Stimulated activated CD8-positive, alpha-beta memory T cell treated with anti-CD3 and anti-CD28 coated beads, Interleukin-7, amount 100 ng/mL, for 48 hours (primary cell): ENCODE data around the gene CYP1A2.
"Not testable (repeated sequence)": the region's sequence is repeated elsewhere in the genome, so short reads cannot be mapped to it uniquely, and the experiment has no call there.

Experiments
- DNase-seq, 2 donors: peaks; one replicate each; pipeline ENCODE4 v3.0.0-alpha.2; 2020; ENCODE audit warnings: low read depth in 1 of 2; ENCODE audit errors: extremely low read depth in 1 of 2

CYP1A2 gene

GRCh38 chr15:74775894-74776293 is 27.2 kb downstream of the CYP1A2 start:
- no peak for DNase-seq

GRCh38 chr15:74776821-74777768 is 28.4 kb downstream of the CYP1A2 start:
- no peak for DNase-seq

GRCh38 chr15:74777769-74778598 is 29.3 kb downstream of the CYP1A2 start:
- DNase-seq = no peak

DNA sequence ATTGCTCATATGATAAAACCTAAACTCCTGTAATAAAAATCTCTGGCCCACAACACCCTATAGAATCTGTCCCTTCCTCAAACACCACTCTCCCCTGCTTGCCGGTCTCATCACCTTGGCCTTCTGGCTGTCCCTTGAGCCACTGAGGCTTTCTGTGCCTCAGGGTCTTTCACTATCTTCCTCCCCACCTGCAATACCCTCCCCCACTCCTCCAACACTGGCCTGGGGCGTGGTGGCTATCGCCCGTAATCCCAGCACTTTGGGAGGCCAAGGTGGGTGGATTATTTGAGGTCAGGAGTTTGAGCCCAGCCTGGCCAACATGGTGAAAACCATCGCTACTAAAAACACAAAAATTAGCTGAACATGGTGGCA is 29.9 kb downstream of the CYP1A2 start:
- DNase-seq = no peak

DNA sequence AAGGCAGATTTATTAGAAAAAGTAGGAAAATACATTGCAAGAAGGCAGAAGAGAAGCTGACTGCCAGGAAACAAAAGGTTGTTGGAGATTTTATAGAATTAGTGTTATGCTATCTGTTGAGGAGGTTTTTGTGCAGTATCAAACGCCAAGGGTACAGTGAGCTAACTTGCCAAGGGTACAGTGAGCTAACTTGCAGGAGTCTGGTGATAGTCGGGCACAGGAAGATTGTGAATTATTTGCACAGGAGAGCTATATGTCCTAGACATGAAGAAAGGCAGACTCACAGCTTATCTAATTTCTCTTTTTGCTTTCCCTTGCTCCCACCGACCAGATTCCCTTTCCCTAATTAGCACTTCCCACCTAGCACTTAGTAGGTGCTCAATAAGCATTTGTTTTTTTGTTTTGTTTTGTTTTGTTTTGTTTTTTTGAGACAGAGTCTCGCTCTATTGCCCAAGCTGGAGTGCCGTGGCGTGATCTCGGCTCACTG is 30.6 kb downstream of the CYP1A2 start:
- no peak for DNase-seq

DNA sequence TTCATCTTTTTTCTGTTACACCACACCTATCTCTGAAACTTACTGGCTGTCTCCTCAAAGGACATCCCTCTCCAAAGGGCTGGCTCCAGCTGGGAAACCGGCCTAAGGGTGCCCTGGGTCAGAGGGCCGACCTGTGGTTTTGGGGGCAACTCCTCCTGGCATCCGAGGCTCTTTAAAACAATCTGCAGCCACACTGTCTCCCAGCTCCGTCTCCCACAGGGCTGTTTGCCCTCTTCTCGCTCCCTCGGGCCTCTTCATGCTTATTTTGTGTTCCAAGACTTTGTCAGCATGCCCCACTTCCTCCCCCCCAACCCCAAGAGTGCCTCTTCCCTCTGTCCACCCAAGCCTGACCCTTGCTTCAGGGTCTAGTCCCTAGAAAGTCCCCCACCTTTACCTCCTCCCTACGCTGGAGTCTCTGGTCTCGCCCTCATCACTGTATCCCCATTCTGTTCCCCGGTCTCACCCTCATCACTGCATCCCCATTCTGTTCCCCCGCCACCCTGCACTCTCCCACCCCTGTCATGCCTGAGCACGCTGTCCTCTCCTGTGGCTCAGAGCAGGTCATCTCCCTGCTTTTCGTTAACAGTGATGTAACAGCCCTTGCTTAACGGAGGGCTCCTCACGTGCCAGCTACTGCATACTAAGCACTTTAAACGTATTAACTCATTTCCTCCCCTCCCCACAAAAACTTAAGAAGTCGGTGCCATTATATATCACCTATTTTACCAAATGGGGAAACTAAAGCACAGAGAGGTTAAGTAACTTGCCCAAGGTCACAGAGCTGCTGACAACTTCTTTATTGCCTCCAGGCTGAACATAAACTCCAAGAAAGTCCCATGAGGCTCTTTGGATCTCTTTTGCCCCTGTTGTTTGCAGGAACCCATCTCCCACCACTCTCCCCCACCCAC is 32.1 kb downstream of the CYP1A2 start:
- no peak for DNase-seq

DNA sequence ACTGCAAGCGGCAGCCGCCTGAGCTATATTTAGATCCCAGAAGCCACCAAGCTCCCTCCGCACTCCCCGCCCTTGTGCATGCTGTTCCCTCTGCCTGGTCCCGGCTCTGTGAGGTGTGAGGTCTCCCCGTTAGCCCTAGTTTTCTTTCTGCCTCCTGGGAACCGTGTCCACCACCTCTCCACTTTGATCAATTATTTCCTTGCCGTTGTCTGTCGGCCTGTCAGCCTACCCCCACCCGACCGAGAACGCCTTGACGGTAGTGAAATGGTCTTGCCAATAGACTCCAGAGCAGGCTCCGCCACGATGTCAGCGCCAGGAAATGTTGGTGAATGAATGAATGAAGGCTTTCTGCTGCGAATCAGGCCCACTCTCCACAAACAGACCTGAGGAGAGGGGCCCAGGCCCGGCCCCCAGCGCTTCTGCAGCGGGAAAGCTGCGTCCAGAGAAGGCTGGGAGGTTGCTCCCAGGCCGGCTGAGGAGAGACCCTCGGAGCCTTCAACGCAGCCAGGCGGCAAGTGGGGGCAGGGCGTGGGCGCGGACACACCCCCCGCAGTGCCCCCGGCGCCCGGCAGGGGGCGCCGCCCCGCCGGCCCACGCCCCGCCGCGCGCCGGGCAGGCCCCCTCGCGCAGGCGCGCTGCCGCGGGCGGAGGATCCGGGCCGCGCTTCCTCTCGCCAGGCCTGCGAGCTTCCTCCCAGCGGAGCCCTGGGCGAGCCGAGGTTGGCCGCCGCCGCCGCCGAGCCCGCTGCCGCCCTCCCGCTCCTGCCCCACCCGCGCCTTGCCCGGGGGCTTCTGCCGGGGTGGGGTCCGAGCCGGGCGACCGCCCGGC is 33.0 kb downstream of the CYP1A2 start, which contains the start of gene CSK:
CSK (plus strand) TSS at position 650 of the 828 bp plus-strand sequence. CDS start 16,218 bp downstream, outside the sequence.
- no peak for DNase-seq

DNA sequence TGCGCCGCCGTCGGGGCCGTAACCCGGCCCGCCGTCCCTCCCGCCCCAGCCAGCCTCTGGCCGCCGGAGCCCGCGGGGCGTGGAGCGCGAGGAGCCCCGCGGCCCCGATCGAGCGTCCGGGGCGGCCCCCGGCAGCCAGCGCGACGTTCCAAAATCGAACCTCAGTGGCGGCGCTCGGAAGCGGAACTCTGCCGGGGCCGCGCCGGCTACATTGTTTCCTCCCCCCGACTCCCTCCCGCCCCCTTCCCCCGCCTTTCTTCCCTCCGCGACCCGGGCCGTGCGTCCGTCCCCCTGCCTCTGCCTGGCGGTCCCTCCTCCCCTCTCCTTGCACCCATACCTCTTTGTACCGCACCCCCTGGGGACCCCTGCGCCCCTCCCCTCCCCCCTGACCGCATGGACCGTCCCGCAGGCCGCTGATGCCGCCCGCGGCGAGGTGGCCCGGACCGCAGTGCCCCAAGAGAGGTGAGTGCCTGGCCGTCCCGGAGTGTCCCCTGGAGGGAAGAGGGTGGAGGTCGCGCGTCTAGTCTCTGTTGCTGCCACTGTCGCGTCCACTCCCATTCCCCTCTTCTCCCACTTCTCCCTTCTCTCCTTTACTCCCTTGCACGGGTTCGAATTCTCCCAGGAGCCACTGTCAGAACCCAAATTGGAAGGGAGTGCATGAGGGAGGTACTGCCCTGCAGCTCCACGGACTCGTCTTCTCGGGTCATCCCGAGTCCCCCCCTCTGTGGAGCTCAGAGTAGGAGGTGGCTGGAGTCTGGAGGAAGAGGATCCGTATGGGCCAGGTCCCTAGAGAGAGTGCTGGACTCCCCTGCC is 33.8 kb downstream of the CYP1A2 start:
- DNase-seq = no peak

GRCh38 chr15:74783072-74783807 is 34.6 kb downstream of the CYP1A2 start:
- no peak for DNase-seq

DNA sequence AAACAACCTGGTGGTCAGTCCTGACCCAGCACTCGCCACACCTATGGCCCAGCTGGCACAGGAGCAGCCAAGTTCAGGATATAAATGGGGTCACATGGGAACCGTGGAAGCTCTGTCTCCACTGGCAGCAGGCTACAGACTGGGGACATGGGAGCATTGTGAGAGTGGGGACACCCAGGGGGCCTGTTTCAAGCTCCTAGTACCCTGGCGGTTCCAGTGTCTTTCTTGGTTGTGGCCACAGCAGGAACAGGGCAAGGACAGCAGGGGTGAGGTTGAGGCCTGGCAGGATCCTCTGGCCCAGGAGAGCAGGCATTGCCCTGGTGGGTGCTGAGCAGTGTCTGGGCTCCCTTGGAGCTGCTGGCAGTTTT is 35.1 kb downstream of the CYP1A2 start:
- DNase-seq = no peak

DNA sequence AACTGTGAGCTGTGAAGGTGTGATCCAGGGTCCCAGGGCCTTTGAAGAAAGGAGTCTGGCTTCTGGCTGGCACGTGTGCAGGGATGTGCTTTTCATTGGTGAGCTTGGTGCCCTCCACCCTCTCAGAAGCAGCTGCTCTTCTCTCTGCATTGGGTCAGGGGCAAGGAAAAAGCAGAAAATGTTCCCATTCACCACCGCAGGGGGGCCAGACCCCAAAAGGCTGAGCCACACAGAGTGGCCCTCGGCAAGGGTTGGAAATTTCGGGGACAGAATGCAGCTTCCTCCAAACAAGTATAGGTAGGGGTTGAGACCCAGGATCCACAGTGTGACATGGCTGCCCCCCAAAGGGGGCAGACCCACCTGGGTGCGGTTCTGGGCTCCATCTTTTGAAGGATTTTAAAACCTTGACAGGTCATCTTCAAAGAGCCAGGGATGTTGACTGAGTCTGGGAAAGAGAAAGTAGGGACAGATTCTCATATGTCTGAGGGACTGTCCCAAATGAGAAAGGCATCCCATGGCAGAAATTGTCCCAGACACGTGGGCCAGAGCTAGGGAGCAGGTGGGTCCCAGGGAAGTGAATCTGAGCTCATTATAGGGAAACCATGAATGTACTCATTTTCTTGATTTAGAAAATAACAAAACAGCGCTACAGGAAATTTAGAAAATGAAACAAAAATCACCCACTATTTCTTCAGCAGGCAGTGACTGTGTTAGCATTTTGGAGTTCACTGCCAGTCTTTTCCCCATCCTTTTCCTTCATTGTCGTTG is 36.0 kb downstream of the CYP1A2 start:
- DNase-seq = no peak

DNA sequence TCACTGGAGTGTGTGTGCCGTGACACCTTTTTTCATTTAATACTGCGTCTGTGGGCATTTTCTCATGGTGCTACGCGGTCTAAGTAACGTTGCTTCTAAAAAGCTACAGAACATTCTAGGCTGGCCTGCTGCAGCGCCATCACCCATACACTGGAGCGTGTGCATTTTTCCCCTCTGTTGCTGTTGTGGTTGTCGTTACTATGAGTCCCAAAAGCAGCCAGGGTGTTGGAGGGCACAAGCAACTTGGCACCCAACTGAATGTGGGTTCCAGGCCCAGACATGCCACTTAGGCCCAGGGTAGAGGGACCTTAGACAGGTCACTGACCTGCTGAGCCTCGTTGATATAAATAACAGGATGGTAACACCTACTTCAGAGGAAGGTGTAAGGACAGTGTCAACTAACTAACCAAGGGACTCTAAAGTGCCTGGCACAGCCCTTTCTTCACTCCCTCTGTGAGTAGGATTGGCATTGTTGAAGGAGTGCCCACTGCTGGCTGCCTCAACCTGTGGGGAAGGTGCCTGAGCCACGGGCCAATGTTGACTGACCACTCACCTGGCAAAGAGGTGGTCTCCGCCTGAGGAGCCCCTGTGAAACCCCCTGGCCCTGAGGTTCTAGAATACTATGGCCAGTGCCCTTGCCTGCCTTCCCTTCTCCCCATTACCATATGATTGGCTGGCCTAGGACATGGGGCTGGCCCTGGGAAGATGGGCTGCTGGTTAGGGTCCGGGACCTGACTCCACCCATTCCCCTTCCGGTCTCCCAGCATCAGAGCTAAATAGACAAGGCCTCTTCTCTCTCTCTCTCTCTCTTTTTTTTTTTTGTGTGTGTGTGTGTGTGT is 36.8 kb downstream of the CYP1A2 start:
- DNase-seq = no peak

DNA sequence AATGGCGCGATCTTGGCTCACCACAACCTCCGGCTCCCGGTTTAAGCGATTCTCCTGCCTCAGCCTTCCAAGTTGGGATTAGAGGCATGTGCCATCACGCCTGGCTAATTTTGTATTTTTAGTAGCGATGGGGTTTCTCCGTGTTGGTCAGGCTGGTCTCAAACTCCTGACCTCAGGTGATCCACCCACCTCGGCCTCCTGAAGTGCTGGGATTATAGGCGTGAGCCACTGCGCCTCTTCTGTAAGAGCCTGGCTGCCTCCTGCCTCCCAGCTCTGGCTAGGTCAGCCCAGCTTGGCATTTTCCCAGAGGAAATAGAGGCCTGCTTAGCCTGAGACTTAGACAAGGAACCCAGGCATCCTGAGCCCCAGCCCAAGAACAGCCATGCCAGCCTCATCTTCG is 37.4 kb downstream of the CYP1A2 start:
- DNase-seq = not testable (repeated sequence)

DNA sequence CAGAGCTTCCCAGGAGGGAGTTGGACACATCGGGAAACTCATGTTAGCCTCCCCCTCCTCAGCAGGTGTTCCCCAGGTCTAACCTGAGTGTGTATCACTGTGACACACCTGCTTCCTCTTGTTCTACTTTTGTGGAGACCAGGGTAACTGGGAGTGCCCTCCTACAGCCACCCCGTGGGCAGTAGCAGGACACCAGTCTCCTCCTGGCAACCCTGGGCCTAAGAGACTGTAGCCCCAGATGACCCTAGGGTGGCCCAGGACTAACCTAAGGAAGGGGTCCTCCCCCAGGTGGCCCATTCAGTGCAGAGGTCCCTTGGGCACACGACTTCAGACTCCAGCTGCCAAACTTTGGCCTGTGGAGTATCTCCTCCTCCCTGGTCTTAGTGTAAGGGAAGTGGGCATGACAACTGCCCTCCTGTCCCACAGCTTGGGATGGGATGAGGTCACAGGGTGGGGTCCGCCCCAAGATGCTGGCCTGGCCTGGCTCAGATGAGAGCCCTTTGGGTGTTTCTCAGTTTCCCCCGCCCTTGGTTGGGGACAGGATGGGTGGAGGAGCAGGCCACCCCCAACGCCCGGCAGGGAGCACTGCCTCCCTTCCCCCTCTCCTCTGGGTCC is 38.0 kb downstream of the CYP1A2 start:
- no peak for DNase-seq

GRCh38 chr15:74787251-74788041 is 38.8 kb downstream of the CYP1A2 start:
- DNase-seq = peak; percentile 82 to 95
